Lower leg skin (tissue), 3 donors: ENCODE data around the gene KIF5C.

Source experiments
- POLR2A ChIP-seq, 2 donors: fragments of 450-650 bp; IDR thresholded peaks; one replicate each; pipeline ENCODE4 v1.6.1; 2016 to 2017; ENCODE audit warnings: antibody characterized with exemption in 2 of 2, mild to moderate bottlenecking in 1 of 2, moderate library complexity in 1 of 2
- TF ChIP-seq, protein P1 (sequence below), 3 donors: fragments of 450-650 bp; IDR thresholded peaks; one replicate each; pipeline ENCODE4 v1.5.1; 2016; ENCODE audit warnings: antibody characterized with exemption in 3 of 3, mild to moderate bottlenecking in 3 of 3, moderate library complexity in 2 of 3

DNA sequence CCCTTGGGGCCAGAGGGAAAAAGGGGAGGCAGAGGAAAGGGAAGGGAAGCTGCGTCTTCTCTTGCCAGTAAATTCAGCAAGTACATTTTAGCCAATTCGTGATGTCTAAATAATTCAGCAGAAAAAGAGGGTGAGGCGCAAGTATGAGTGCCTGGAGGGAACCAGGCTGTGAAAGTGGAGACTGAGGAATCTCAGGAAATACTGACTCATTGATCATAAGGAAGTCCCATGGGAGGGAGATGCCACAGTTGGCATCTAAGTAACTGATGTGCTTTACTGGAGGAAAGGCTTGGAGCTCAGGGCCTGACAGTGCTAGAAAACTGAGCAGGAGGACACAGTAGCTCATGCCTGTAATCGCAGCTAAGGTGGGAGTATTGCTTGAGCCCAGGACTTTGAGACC, 31.1 kb downstream of the KIF5C start:
- TF ChIP-seq, protein P1, sequence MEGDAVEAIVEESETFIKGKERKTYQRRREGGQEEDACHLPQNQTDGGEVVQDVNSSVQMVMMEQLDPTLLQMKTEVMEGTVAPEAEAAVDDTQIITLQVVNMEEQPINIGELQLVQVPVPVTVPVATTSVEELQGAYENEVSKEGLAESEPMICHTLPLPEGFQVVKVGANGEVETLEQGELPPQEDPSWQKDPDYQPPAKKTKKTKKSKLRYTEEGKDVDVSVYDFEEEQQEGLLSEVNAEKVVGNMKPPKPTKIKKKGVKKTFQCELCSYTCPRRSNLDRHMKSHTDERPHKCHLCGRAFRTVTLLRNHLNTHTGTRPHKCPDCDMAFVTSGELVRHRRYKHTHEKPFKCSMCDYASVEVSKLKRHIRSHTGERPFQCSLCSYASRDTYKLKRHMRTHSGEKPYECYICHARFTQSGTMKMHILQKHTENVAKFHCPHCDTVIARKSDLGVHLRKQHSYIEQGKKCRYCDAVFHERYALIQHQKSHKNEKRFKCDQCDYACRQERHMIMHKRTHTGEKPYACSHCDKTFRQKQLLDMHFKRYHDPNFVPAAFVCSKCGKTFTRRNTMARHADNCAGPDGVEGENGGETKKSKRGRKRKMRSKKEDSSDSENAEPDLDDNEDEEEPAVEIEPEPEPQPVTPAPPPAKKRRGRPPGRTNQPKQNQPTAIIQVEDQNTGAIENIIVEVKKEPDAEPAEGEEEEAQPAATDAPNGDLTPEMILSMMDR (IDR thresholded peaks at IDR 0.05), result no peak
- TF ChIP-seq POLR2A (IDR thresholded peaks at IDR 0.05), result no peak
